Measurements from ENCODE around the gene DDX42. TPM values are rescaled to one million over a fixed set of nuclear protein-coding genes. Genes with fewer than 3 reads are reported as not detected.

Gene DDX42
- total RNA-seq, 1 experiment from 2014 or later = 184 TPM

- Histone ChIP-seq H4K20me1 (ENCODE audit: control insufficient read depth, insufficient read depth, insufficient read length) (peaks cover 2% of the 10 kb centered on the region), H2BK20ac (ENCODE audit: low read depth, low read length, poor library complexity, severe bottlenecking) (no peak overlapping the region), H3K4ac (ENCODE audit: low read depth, low read length) (no peak overlapping the region), H2AK5ac (ENCODE audit: insufficient read length, low read length) (no peak overlapping the region), H2BK12ac (ENCODE audit: insufficient read length, low read depth, low read length) (no peak overlapping the region), H3K56ac (ENCODE audit: insufficient read length, low read depth, low read length) (no peak overlapping the region), H3K79me2 (ENCODE audit: insufficient read depth, low read length) (peaks cover 3% of the 10 kb centered on the region; the same call in 1 of the 2 replicates), H3K4me2 (ENCODE audit: insufficient read depth, insufficient read length, low read length) (no peak overlapping the region), H4K5ac (ENCODE audit: insufficient read length, low read depth, low read length) (no peak overlapping the region), H3K79me1 (ENCODE audit: insufficient read depth, low read depth, low read length, poor library complexity, severe bottlenecking) (peaks cover 3% of the 10 kb centered on the region), H3K18ac (ENCODE audit: insufficient read length, low read depth, low read length) (no peak overlapping the region), H4K8ac (replicated peaks; ENCODE audit: insufficient read length, low read depth, low read length) (no peak overlapping the region), H3K27ac (ENCODE audit: insufficient read length, low read depth, low read length) (no peak overlapping the region), H3K14ac (ENCODE audit: insufficient read depth, low read length) (no peak overlapping the region), H3K23me2 (ENCODE audit: insufficient read length, low read depth, low read length, poor library complexity, severe bottlenecking) (peaks cover 6% of the 10 kb centered on the region), H2BK15ac (ENCODE audit: low read depth, low read length) (no peak overlapping the region), H3K4me1 (ENCODE audit: insufficient read depth, low read length) (no peaks in the 10 kb centered on the region; the same call in 1 of the 2 replicates), H4K91ac (ENCODE audit: insufficient read length, low read depth, low read length) (no peak overlapping the region), H2BK120ac (ENCODE audit: low read depth, low read length, poor library complexity, severe bottlenecking) (no peak overlapping the region), H3K9ac (ENCODE audit: extremely low read depth, insufficient read length, low read length) (no peak overlapping the region), H3K27me3 (ENCODE audit: insufficient read depth, low read length) (no peaks in the 10 kb centered on the region), H3T11ph (ENCODE audit: low read length) (no peak overlapping the region), H2BK5ac (ENCODE audit: insufficient read length, low read length) (no peak overlapping the region), H3K23ac (ENCODE audit: insufficient read length, low read depth, low read length) (no peak overlapping the region), H3K9me3 (ENCODE audit: control insufficient read depth, low read depth, low read length) (no peaks in the 10 kb centered on the region), H2AFZ (ENCODE audit: low read length) (no peak overlapping the region)
- Mint-ChIP-seq H3K27me3 (ENCODE audit: low read depth) (no peaks in the 10 kb centered on the region), H3K4me3 (no peak overlapping the region; a peak in 1 of 5 replicates), H3K36me3 (ENCODE audit: insufficient read depth in 1 of 3, low read depth in 3 of 3) (peaks cover 31 to 57% (median 51%) of the 10 kb centered on the region in 3 experiments), H3K4me1 (peaks cover 25 to 38% of the 10 kb centered on the region in 2 experiments), H3K9me3 (no peaks in the 10 kb centered on the region), H3K27ac (peak overlapping the region in 2 of 3 experiments; percentile 8 to 39; a peak in 1 of 7 replicates)
- no CpG with 5 or more reads among the region's 7 CpGs for WGBS (ENCODE audit: extremely low coverage, insufficient read length, low lambda C conversion rate)
- TF ChIP-seq CTCF (conservative IDR thresholded peaks at IDR 0.05) = no peak
- DNase-seq = no peak
Observed at GRCh38 chr17:63836811-63837210, 62.8 kb downstream of the DDX42 start.
